Measurements from ENCODE around the gene SHTN1. TPM values are rescaled to one million over a fixed set of nuclear protein-coding genes. Genes with fewer than 3 reads are reported as not detected.
A peak's percentile ranks its signal among the peaks of the same experiment; 100 is the strongest.

The SHTN1 gene
- total RNA-seq, 2 donors from 2014 or later, result 19.7 to 45.8 TPM

DNA sequence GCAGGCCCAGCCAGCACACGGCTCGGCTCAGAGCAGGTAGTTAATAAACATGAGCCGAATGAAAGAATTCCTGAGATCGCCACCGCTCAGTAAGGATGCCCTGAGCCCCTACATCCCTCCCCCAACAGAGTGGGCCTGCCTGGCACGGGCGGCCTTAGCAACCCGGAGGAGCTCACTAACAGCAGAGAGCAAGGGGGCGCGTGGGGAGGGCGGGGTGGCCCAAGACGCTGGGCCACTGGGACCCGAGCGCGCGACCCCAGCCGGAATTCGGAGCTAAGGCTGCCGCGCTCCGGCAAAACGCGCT lies 156.1 kb downstream of the SHTN1 start:
- WGBS, result 1% methylated on average over 23 of the region's 23 CpGs

DNA sequence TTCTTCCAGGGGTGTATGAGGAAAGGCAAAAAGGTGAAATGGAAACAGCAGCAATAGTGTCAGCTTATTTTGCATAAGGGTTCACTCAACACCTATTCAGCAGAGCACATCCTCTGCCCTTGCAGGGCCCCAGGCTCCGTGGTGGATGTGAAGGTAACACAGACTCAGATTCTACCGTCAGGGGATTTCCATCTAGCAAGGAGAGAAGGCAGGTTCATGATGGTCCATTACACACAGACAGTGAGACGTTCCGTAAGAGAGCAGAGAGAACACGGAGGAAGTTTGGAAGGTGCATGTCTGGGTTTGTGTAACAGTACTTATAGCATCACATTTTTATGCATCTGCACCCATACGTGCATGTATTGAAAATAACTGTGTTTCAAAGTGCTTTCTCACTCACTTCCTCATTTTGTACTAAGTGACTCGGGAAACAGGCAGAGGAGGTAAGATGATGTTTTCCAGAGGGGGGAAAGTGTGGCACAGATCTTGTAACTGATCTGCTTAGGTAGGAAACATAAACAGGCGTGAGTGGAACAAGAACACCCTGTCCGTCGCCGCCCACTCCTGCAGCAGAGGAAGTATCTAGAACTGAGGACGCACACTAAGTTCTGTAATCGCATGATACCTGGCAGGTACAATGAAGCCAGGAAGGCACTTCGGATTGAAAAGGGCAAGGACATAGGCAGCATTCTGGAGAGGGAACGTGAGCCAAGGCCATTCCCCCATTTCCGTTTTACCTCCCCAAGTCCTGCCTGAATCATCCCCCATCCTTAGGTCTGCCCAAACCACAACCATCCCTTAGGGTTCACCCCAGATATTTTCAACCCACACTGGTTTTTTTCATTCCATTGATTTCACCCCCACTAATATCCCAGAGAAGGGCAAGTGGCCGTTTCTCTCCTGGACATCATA lies 156.7 kb downstream of the SHTN1 start:
- no peak for TF ChIP-seq POLR2A (IDR thresholded peaks at IDR 0.05)
- TF ChIP-seq, protein P1, sequence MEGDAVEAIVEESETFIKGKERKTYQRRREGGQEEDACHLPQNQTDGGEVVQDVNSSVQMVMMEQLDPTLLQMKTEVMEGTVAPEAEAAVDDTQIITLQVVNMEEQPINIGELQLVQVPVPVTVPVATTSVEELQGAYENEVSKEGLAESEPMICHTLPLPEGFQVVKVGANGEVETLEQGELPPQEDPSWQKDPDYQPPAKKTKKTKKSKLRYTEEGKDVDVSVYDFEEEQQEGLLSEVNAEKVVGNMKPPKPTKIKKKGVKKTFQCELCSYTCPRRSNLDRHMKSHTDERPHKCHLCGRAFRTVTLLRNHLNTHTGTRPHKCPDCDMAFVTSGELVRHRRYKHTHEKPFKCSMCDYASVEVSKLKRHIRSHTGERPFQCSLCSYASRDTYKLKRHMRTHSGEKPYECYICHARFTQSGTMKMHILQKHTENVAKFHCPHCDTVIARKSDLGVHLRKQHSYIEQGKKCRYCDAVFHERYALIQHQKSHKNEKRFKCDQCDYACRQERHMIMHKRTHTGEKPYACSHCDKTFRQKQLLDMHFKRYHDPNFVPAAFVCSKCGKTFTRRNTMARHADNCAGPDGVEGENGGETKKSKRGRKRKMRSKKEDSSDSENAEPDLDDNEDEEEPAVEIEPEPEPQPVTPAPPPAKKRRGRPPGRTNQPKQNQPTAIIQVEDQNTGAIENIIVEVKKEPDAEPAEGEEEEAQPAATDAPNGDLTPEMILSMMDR (IDR thresholded peaks at IDR 0.05), result no peak
- peak; percentile 59 for TF ChIP-seq POLR2AphosphoS5 (IDR thresholded peaks at IDR 0.05)
- H3K36me3 ChIP-seq, result no peaks in the 10 kb centered on the region
- H3K4me3 ChIP-seq, result peak overlapping the region; percentile 53 to 63
- H3K9me3 ChIP-seq, result no peaks in the 10 kb centered on the region
- no peaks in the 10 kb centered on the region for H3K4me1 ChIP-seq (replicated peaks)
- H3K27me3 ChIP-seq (replicated peaks; ENCODE audit: insufficient read depth), result no peaks in the 10 kb centered on the region
- DNase-seq (ENCODE audit: low spot score), result peak; percentile 33
- WGBS, result 37% methylated on average over 17 of the region's 17 CpGs
- H3K27ac ChIP-seq, result peak overlapping the region; percentile 77 to 80
- intact Hi-C loops (cut with DNase I), result no loop called here

More for the DNA sequence above, 156.1 kb downstream of the SHTN1 start:
- TF ChIP-seq, protein P1 (IDR thresholded peaks at IDR 0.05), result no peak
- TF ChIP-seq POLR2AphosphoS5 (IDR thresholded peaks at IDR 0.05), result no peak
- no peak for TF ChIP-seq POLR2A (IDR thresholded peaks at IDR 0.05)
- H3K27ac ChIP-seq, result peak overlapping the region; percentile 77 to 80
- intact Hi-C loops (cut with DNase I), result no loop called here
- no peaks in the 10 kb centered on the region for H3K27me3 ChIP-seq (replicated peaks; ENCODE audit: insufficient read depth)
- no peaks in the 10 kb centered on the region for H3K4me1 ChIP-seq (replicated peaks)
- no peaks in the 10 kb centered on the region for H3K9me3 ChIP-seq
- H3K36me3 ChIP-seq, result no peaks in the 10 kb centered on the region
- DNase-seq (ENCODE audit: low spot score), result peak; percentile 8
- H3K4me3 ChIP-seq, result peak overlapping the region; percentile 53 to 63

DNA sequence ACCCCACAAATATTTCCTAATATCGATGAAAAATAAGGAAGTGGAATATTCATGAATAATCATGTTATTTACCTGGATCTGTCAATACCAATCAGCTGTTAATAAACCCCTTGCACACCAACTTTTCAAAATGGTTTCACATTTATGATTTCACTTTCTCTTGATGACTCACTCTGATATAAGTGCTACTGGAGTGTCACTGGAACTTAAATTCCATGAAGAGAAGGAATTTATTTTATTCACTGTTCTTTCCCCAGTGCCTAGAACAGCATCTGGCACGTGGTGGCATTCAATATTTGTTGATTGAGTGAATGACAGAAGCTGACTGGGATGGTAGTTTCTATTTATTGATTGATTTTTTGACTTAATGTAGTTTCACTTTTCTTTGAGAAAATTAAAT lies 159.2 kb downstream of the SHTN1 start:
- Histone ChIP-seq H3K4me1 (replicated peaks) (no peaks in the 10 kb centered on the region), H3K4me3 (no peak overlapping the region), H3K9me3 (no peaks in the 10 kb centered on the region), H3K27me3 (replicated peaks; ENCODE audit: insufficient read depth) (no peaks in the 10 kb centered on the region), H3K36me3 (no peaks in the 10 kb centered on the region), H3K27ac (no peak overlapping the region)
- DNase-seq (ENCODE audit: low spot score), result no peak
- intact Hi-C loops (cut with DNase I), result no loop called here
- WGBS, result 78% methylated on average over 2 of the region's 2 CpGs
- TF ChIP-seq, protein P1 (IDR thresholded peaks at IDR 0.05), result no peak
- TF ChIP-seq POLR2A (IDR thresholded peaks at IDR 0.05) (no peak), POLR2AphosphoS5 (IDR thresholded peaks at IDR 0.05) (no peak)

DNA sequence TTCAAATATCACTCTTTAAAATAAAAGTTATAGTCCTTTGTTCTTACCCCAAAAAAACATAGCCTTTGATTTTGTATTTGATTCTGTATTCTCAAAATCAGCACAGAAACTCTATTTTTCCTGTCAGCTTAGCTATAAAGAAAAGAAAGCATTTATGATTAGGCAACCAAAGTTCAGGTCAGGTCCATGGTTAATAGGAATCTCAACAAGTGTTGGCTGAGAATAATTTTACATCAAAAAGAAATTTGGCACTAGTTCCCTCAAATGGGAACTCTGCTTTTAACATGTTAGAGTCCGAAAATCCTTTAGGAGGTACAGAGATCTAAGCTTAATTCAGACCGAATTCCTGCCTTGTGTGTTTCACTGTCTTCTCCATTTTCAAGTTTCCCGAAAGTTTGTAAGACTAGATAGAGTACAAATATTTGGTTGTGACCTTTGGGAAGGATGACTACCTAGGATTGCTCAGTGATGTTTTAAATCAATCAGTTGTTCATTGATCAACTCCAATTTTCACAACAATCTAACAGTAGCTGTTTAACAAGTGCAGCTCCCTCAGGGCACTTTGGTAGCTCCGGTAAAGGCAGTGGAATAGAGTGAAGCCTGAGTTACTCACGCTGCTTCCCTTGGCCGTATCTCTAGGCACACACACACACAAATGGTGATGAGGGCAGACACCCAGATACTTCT lies 164.5 kb downstream of the SHTN1 start:
- no peak overlapping the region for H3K27ac ChIP-seq
- no peaks in the 10 kb centered on the region for H3K4me1 ChIP-seq (replicated peaks)
- 94% methylated on average over 6 of the region's 6 CpGs for WGBS
- no peaks in the 10 kb centered on the region for H3K9me3 ChIP-seq
- intact Hi-C loops (cut with DNase I), result no loop called here
- no peak for DNase-seq (ENCODE audit: low spot score)
- no peaks in the 10 kb centered on the region for H3K36me3 ChIP-seq
- H3K4me3 ChIP-seq, result no peak overlapping the region
- no peaks in the 10 kb centered on the region for H3K27me3 ChIP-seq (replicated peaks; ENCODE audit: insufficient read depth)
- TF ChIP-seq POLR2AphosphoS5 (IDR thresholded peaks at IDR 0.05) (no peak), POLR2A (IDR thresholded peaks at IDR 0.05) (no peak)
- TF ChIP-seq, protein P1 (IDR thresholded peaks at IDR 0.05), result no peak
